ENCODE results near the gene CRTC3. TPM values are rescaled to one million over a fixed set of nuclear protein-coding genes. Genes with fewer than 3 reads are reported as not detected.
A peak's percentile ranks its signal among the peaks of the same experiment; 100 is the strongest.

Gene CRTC3
- total RNA-seq, 1 donor from 2014 or later, result 33.3 TPM

DNA sequence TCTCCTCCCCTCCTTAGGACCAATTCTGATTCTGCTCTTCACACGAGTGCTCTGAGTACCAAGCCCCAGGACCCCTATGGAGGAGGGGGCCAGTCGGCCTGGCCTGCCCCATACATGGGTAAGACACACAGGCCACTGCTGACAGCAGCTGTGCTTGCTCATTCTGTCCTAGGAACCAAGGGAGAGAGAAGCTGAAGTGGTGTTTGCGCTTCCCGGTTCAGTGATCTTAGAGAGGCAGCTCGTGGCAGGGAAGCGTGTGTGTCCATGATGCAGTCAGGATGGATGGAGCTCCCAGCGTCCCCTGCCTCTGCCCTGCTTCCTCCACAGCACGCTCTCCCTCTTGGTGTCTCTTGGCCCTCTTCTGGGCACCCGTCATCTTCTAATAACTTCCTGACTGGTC is 77.6 kb downstream of the CRTC3 start:
- Mint-ChIP-seq H3K27me3 (ENCODE audit: low read depth) (no peaks in the 10 kb centered on the region), H3K4me1 (no peaks in the 10 kb centered on the region), H3K4me3 (no peak overlapping the region), H3K27ac (ENCODE audit: unreplicated experiment) (peak overlapping the region; percentile 14), H3K36me3 (ENCODE audit: low read depth) (peaks cover 4% of the 10 kb centered on the region), H3K9me3 (no peaks in the 10 kb centered on the region)
- TF ChIP-seq CTCF (conservative IDR thresholded peaks at IDR 0.05), result no peak
- no peak for DNase-seq (ENCODE audit: low read depth, low spot score)

DNA sequence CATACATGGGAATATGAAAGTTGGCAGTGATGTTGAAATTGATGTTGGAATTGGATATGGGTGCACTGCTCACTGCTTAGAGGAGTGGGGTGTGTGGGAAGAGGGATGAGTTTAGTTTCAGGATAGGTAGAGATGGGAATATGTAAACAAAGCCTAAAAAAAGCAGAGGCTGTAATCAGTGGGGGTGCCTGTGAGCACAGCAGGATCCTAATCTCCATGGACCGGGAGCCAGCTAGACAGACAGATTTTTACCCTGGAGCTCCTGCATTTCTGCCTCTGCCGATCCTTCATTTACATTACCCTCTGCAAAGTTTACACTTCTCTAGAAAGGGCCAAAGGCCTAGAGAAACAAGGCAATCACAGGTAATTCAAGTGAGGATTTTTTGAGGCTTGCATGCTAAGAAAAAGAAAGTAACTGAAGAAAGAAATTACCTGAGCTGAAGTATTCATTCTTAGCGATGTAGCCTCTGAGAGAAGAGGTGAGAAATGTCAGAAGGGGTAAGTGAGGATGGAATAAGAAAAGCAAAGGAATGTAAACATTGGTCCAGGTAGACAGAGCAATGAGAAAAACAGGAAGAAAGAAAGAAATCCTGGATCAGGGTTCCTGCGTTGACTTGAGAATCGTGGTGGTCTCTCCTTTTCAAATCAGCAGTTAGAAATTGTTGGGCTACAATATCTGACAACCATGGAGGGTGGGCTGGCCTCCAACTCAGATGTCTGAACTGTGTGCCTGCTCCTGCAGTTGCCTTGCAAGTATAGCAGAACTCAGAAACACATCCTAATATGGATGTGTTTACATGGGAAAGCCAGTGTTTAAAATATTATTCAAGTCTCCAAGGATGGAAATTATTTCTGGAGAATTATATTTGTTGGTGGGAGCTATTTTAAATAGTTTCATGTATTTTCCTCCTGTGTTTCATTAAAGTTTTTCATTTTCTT is 79.8 kb downstream of the CRTC3 start:
- no peaks in the 10 kb centered on the region for H3K4me1 Mint-ChIP-seq
- TF ChIP-seq CTCF (conservative IDR thresholded peaks at IDR 0.05), result no peak
- peaks cover 6% of the 10 kb centered on the region for H3K36me3 Mint-ChIP-seq (ENCODE audit: low read depth)
- H3K9me3 Mint-ChIP-seq, result no peaks in the 10 kb centered on the region
- no peak overlapping the region for H3K4me3 Mint-ChIP-seq
- H3K27me3 Mint-ChIP-seq (ENCODE audit: low read depth), result no peaks in the 10 kb centered on the region
- no peak overlapping the region for H3K27ac Mint-ChIP-seq (ENCODE audit: unreplicated experiment)
- no peak for DNase-seq (ENCODE audit: low read depth, low spot score)

DNA sequence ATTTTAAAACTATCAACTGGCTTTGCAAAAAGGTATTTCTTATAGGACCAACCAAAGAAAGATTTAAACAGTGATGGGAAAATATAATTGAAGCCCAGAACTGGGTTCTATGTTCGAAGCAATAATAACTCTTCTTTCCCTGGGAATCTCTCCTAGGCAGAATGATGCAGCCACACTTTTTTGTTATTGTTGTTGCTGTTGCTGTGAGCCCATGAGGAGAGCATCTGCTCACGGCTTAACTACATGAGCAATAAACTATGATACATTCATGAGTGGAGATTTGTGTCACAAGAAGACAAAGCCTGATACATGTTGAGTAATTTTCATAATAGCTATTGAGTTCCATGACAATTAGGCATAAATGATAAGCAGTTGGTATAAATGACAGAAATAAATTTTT is 80.5 kb downstream of the CRTC3 start:
- H3K4me3 Mint-ChIP-seq, result no peak overlapping the region
- no peaks in the 10 kb centered on the region for H3K9me3 Mint-ChIP-seq
- no peak overlapping the region for H3K27ac Mint-ChIP-seq (ENCODE audit: unreplicated experiment)
- peaks cover 6% of the 10 kb centered on the region for H3K36me3 Mint-ChIP-seq (ENCODE audit: low read depth)
- H3K4me1 Mint-ChIP-seq, result no peaks in the 10 kb centered on the region
- no peak for TF ChIP-seq CTCF (conservative IDR thresholded peaks at IDR 0.05)
- no peaks in the 10 kb centered on the region for H3K27me3 Mint-ChIP-seq (ENCODE audit: low read depth)
- no peak for DNase-seq (ENCODE audit: low read depth, low spot score)

DNA sequence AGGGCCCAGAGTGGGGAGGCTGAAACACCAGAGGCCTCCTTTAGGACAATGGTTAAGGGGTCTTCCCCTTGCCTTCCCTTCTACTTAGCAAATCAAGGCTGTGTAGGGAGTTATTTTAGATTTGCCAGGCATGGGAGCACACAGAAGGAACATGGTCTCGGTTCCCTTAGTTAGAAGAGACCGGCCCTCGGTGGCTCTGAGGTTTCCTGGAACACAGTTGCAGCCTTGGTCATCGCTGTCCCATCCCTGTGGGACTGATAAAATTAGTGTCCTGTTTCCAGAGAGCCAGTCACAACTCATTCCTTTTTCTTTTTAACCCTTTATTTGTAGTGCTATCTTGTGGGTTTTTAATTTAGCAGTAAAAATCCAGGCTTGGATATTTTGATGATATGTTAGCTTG is 81.4 kb downstream of the CRTC3 start:
- Mint-ChIP-seq H3K4me1 (no peaks in the 10 kb centered on the region), H3K27ac (ENCODE audit: unreplicated experiment) (peak overlapping the region; percentile 76), H3K27me3 (ENCODE audit: low read depth) (no peaks in the 10 kb centered on the region), H3K36me3 (ENCODE audit: low read depth) (peaks cover 6% of the 10 kb centered on the region), H3K4me3 (no peak overlapping the region), H3K9me3 (no peaks in the 10 kb centered on the region)
- no peak for DNase-seq (ENCODE audit: low read depth, low spot score)
- TF ChIP-seq CTCF (conservative IDR thresholded peaks at IDR 0.05), result no peak

DNA sequence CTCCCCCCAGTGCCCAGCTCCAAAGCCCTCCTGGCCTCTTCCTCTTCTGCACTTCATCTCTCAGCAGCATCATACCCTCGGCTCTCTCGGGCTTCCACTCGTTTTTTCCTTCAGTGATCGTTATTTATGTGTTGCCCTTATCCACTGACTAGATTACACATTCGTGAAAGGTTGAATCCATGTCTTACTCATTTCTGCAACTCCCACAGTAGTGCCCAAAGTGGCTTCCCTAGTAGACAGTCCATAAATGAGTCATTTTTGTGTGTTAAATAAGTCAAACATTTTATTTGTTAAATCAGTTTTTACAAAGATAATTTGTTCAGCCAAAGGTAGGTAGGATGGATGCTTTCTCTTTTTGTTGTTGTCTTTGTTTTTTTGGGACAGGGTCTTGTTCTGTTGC is 87.4 kb downstream of the CRTC3 start:
- Mint-ChIP-seq H3K4me1 (peaks cover 3% of the 10 kb centered on the region), H3K36me3 (ENCODE audit: low read depth) (peaks cover 13% of the 10 kb centered on the region), H3K27me3 (ENCODE audit: low read depth) (no peaks in the 10 kb centered on the region), H3K4me3 (no peak overlapping the region), H3K27ac (ENCODE audit: unreplicated experiment) (no peak overlapping the region), H3K9me3 (no peaks in the 10 kb centered on the region)
- no peak for TF ChIP-seq CTCF (conservative IDR thresholded peaks at IDR 0.05)
- DNase-seq (ENCODE audit: low read depth, low spot score), result no peak

All from neural crest cell (in vitro differentiated cells).